HG02571 (cell line): ENCODE results near the gene PRSS21.

Experiments
- ATAC-seq: cut with Tn5 transposase; IDR thresholded peaks from one replicate; pipeline ENCODE4 v1.9.1; 2021; ENCODE audit warnings: mild to moderate bottlenecking, moderate library complexity; ENCODE audit not compliant: unreplicated experiment

Gene PRSS21

GRCh38 chr16:2779151-2779920, 37.7 kb upstream of the PRSS21 start:
- ATAC-seq: no peak

GRCh38 chr16:2779978-2780898, 36.8 kb upstream of the PRSS21 start:
- ATAC-seq: no peak

GRCh38 chr16:2782583-2783351, 34.3 kb upstream of the PRSS21 start:
- ATAC-seq: no peak

- ATAC-seq: no peak
Measured at GRCh38 chr16:2783581-2784357, 33.3 kb upstream of the PRSS21 start.

- ATAC-seq: no peak
Measured at GRCh38 chr16:2784358-2785100, 32.5 kb upstream of the PRSS21 start.

GRCh38 chr16:2785101-2785991, 31.7 kb upstream of the PRSS21 start:
- ATAC-seq: no peak

- ATAC-seq: no peak
Measured at GRCh38 chr16:2786061-2786825, 30.8 kb upstream of the PRSS21 start.

- no peak for ATAC-seq
Measured at GRCh38 chr16:2786826-2787151, 30.2 kb upstream of the PRSS21 start.

GRCh38 chr16:2787406-2787805, 29.6 kb upstream of the PRSS21 start, which contains the start of gene PRSS33:
Gene PRSS33 (minus strand): TSS chr16:2787560. CDS start chr16:2786547, 1,013 bp downstream.
- ATAC-seq: no peak

GRCh38 chr16:2787961-2788360, 29.1 kb upstream of the PRSS21 start:
- ATAC-seq: no peak

- no peak for ATAC-seq
Measured at GRCh38 chr16:2790631-2791030, 26.4 kb upstream of the PRSS21 start.

- ATAC-seq: no peak
Measured at GRCh38 chr16:2791174-2791573, 25.9 kb upstream of the PRSS21 start.

GRCh38 chr16:2792940-2793339, 24.1 kb upstream of the PRSS21 start:
- no peak for ATAC-seq

GRCh38 chr16:2795395-2796143, 21.5 kb upstream of the PRSS21 start:
- ATAC-seq: no peak

GRCh38 chr16:2798723-2799204, 18.3 kb upstream of the PRSS21 start:
- ATAC-seq: no peak

GRCh38 chr16:2799205-2799858, 17.7 kb upstream of the PRSS21 start:
- ATAC-seq: no peak

GRCh38 chr16:2799859-2800226, 17.2 kb upstream of the PRSS21 start:
- ATAC-seq: no peak
